ENCODE data around the gene SPIN2A. TPM values are rescaled to one million over a fixed set of nuclear protein-coding genes. Genes with fewer than 3 reads are reported as not detected.
"Not testable (repeated sequence)": the region's sequence is repeated elsewhere in the genome, so short reads cannot be mapped to it uniquely, and the experiment has no call there.

SPIN2A gene
- total RNA-seq, 1 experiment from 2014 or later, result 0.44 TPM

DNA sequence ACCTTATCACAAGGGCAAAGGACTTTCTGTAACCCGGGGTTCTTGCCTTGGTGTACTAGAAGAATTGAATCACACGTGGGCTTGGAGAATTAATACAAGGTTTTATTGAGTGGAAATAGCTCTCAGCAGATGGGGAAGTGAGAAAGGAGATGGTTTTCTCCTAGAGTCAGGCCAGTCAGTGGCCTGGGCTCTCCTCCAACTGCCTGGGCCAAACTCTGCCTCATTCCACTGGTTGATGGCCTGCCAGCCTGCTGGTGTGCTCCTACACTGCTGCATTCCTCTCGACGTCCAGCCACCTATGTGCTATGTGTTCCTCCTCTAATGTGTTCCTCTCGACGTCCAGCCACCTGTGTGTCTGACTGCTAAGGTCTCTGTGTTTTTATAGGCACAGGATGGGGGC, 35.3 kb upstream of the SPIN2A start:
- Histone ChIP-seq H3K4me3 (ENCODE audit: low read length) (no peak overlapping the region), H4K20me1 (ENCODE audit: low read length) (no peaks in the 10 kb centered on the region), H3K27me3 (ENCODE audit: low read length) (no peaks in the 10 kb centered on the region), H3F3A (ENCODE audit: low read length, unreplicated experiment) (no peaks in the 10 kb centered on the region), H3K4me1 (ENCODE audit: insufficient read depth, low read length) (no peaks in the 10 kb centered on the region; the same call in 1 of the 2 replicates), H3K9ac (ENCODE audit: low read length) (no peak overlapping the region), H3K4me2 (ENCODE audit: low read length) (no peak overlapping the region), H3K27ac (ENCODE audit: low read length) (no peak overlapping the region), H3K79me2 (ENCODE audit: low read length) (no peaks in the 10 kb centered on the region), H3K36me3 (ENCODE audit: low read depth, low read length) (no peaks in the 10 kb centered on the region), H2AFZ (ENCODE audit: low read length) (no peak overlapping the region), H3K9me3 (ENCODE audit: low read length) (no peaks in the 10 kb centered on the region), H3K9me2 (replicated peaks; ENCODE audit: low read length) (no peaks in the 10 kb centered on the region)
- no peak for TF ChIP-seq EZH2 (IDR thresholded peaks at IDR 0.05; ENCODE audit: low read length, unreplicated experiment)
- TF ChIP-seq, protein P1, sequence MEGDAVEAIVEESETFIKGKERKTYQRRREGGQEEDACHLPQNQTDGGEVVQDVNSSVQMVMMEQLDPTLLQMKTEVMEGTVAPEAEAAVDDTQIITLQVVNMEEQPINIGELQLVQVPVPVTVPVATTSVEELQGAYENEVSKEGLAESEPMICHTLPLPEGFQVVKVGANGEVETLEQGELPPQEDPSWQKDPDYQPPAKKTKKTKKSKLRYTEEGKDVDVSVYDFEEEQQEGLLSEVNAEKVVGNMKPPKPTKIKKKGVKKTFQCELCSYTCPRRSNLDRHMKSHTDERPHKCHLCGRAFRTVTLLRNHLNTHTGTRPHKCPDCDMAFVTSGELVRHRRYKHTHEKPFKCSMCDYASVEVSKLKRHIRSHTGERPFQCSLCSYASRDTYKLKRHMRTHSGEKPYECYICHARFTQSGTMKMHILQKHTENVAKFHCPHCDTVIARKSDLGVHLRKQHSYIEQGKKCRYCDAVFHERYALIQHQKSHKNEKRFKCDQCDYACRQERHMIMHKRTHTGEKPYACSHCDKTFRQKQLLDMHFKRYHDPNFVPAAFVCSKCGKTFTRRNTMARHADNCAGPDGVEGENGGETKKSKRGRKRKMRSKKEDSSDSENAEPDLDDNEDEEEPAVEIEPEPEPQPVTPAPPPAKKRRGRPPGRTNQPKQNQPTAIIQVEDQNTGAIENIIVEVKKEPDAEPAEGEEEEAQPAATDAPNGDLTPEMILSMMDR (conservative IDR thresholded peaks at IDR 0.05; ENCODE audit: low read depth, low read length), result no peak
- no peak for TF ChIP-seq EZH2phosphoT487 (IDR thresholded peaks at IDR 0.05; ENCODE audit: borderline replicate concordance, low read length)
- CTCF ChIA-PET, result no interaction called here
- POLR2A ChIA-PET (ENCODE audit: unreplicated experiment), result no interaction called here
- no peak for DNase-seq
- ATAC-seq, result no peak
- no TSS peak for BruUV-seq (replicated peaks)
- intact Hi-C loops (cut with micrococcal nuclease), result no loop called here

DNA sequence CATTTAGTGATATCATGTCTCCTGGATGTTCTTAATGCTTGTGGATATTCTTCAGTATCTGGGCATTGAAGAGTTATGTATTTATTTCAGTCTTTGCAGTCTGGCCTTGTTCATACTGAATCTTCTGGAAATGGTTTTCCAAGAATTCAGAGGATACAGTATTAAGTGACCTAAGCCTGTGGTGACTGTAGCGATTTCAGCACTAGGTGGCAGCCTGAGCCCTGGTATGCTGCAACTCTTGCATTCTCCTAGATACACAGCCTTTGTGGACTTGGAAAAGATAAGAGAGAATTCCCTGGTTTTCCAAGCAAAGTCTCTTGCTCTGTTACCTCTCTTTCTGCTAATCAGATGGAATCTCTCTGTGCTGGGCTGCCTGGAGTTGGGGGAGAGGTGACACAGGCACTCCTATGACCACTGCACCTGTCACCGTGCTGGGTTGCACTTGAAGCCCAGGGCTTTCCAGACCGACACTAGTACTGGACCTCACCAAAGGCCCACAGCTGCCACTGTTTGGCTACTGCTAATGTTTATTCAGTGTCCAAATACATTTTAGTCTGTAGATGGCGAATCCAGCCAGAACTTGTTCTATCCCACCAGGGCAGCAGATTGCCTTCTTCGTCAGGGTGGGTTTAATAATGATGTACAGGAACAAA, 19.3 kb upstream of the SPIN2A start:
- Histone ChIP-seq H3K27me3 (ENCODE audit: low read length) (no peaks in the 10 kb centered on the region), H3K9me3 (ENCODE audit: low read length) (no peaks in the 10 kb centered on the region), H3K9me2 (replicated peaks; ENCODE audit: low read length) (no peaks in the 10 kb centered on the region), H3K79me2 (ENCODE audit: low read length) (no peaks in the 10 kb centered on the region), H3K4me1 (ENCODE audit: insufficient read depth, low read length) (no peaks in the 10 kb centered on the region), H3K9ac (ENCODE audit: low read length) (no peak overlapping the region), H4K20me1 (ENCODE audit: low read length) (no peaks in the 10 kb centered on the region), H3K4me3 (ENCODE audit: low read length) (no peak overlapping the region), H2AFZ (ENCODE audit: low read length) (no peak overlapping the region), H3F3A (ENCODE audit: low read length, unreplicated experiment) (no peaks in the 10 kb centered on the region), H3K36me3 (ENCODE audit: low read depth, low read length) (no peaks in the 10 kb centered on the region), H3K4me2 (ENCODE audit: low read length) (no peak overlapping the region), H3K27ac (ENCODE audit: low read length) (no peak overlapping the region)
- intact Hi-C loops (cut with micrococcal nuclease), result loop anchor here (1.0 to 5.0 kb wide), 2 partner anchors 126 to 298 kb away; no protein-coding TSS in a partner anchor
- CTCF ChIA-PET, result interaction anchor here (1.0 kb wide), 1 partner anchor 12 kb away, joined by 4 read pairs; no protein-coding TSS in a partner anchor
- no peak for TF ChIP-seq EZH2phosphoT487 (IDR thresholded peaks at IDR 0.05; ENCODE audit: borderline replicate concordance, low read length)
- TF ChIP-seq, protein P1 (conservative IDR thresholded peaks at IDR 0.05; ENCODE audit: low read depth, low read length), result peak; percentile 73
- POLR2A ChIA-PET (ENCODE audit: unreplicated experiment), result no interaction called here
- BruUV-seq (replicated peaks), result no TSS peak
- DNase-seq, result peak; percentile 59
- peak; percentile 95 for ATAC-seq

DNA sequence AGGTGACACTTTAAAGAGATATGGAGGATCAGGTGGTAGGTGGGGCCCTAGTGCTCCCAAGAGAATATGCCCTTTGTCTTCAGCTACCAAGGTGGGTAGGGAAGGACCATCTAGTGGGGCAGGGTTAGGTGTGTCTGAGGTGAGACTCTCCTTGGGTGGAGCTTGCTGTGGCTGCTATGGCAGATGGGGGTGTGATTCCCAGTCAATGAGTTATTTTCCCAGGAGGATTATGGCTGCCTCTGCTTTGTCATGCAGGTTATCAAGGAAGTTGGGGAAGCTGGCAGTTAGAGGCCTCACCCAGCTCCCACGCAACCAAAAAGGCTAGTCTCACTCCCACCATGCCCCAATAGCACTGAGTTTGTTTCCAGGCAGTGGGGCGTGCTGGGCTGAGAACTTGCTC, 18.0 kb upstream of the SPIN2A start:
- H3K4me1 ChIP-seq (ENCODE audit: insufficient read depth, low read length), result no peaks in the 10 kb centered on the region
- intact Hi-C loops (cut with micrococcal nuclease), result loop anchor here (5.0 kb wide), 1 partner anchor 127 kb away; no protein-coding TSS in a partner anchor
- no peak for ATAC-seq
- H3K4me3 ChIP-seq (ENCODE audit: low read length), result no peak overlapping the region
- no peaks in the 10 kb centered on the region for H3K9me2 ChIP-seq (replicated peaks; ENCODE audit: low read length)
- no peaks in the 10 kb centered on the region for H3K36me3 ChIP-seq (ENCODE audit: low read depth, low read length)
- TF ChIP-seq EZH2 (IDR thresholded peaks at IDR 0.05; ENCODE audit: low read length, unreplicated experiment), result no peak
- TF ChIP-seq, protein P1 (conservative IDR thresholded peaks at IDR 0.05; ENCODE audit: low read depth, low read length), result no peak
- TF ChIP-seq EZH2phosphoT487 (IDR thresholded peaks at IDR 0.05; ENCODE audit: borderline replicate concordance, low read length), result no peak
- no TSS peak for BruUV-seq (replicated peaks)
- ChIA-PET POLR2A (ENCODE audit: unreplicated experiment) (no interaction called here), CTCF (no interaction called here)
- no peak overlapping the region for H3K27ac ChIP-seq (ENCODE audit: low read length)
- no peaks in the 10 kb centered on the region for H3K27me3 ChIP-seq (ENCODE audit: low read length)
- DNase-seq, result no peak
- H2AFZ ChIP-seq (ENCODE audit: low read length), result no peak overlapping the region
- H3F3A ChIP-seq (ENCODE audit: low read length, unreplicated experiment), result no peaks in the 10 kb centered on the region
- no peak overlapping the region for H3K4me2 ChIP-seq (ENCODE audit: low read length)
- H3K9me3 ChIP-seq (ENCODE audit: low read length), result no peaks in the 10 kb centered on the region
- H4K20me1 ChIP-seq (ENCODE audit: low read length), result no peaks in the 10 kb centered on the region
- no peaks in the 10 kb centered on the region for H3K79me2 ChIP-seq (ENCODE audit: low read length)
- H3K9ac ChIP-seq (ENCODE audit: low read length), result no peak overlapping the region

DNA sequence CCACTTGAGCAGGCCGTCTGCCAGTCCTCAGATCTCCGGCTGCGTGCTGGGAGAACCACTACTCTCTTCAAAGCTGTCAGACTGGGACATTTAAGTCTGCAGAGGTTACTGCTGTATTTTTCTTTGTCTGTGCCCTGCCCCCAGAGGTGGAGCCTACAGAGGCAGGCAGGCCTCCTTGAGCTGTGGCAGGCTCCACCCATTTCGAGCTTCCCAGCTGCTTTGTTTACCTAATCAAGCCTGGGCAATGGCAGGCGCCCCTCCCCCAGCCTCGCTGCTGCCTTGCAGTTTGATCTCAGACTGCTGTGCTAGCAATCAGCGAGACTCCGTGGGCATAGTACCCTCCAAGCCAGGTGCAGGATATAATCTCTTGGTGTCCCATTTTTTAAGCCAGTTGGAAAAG, 15.0 kb upstream of the SPIN2A start:
- DNase-seq; H2AFZ ChIP-seq (ENCODE audit: low read length); POLR2A ChIA-PET (ENCODE audit: unreplicated experiment); H3K9me3 ChIP-seq (ENCODE audit: low read length); H3K27me3 ChIP-seq (ENCODE audit: low read length); H3K79me2 ChIP-seq (ENCODE audit: low read length); ATAC-seq; CTCF ChIA-PET; H4K20me1 ChIP-seq (ENCODE audit: low read length); H3K9me2 ChIP-seq (replicated peaks; ENCODE audit: low read length); H3K9ac ChIP-seq (ENCODE audit: low read length); H3K4me3 ChIP-seq (ENCODE audit: low read length); intact Hi-C loops (cut with micrococcal nuclease); H3K4me2 ChIP-seq (ENCODE audit: low read length); H3K36me3 ChIP-seq (ENCODE audit: low read depth, low read length); BruUV-seq (replicated peaks); H3F3A ChIP-seq (ENCODE audit: low read length, unreplicated experiment); H3K27ac ChIP-seq (ENCODE audit: low read length); H3K4me1 ChIP-seq (ENCODE audit: insufficient read depth, low read length): not testable (repeated sequence)
